HepG2 (cell line): ENCODE measurements around the gene KATNB1. TPM values are rescaled to one million over a fixed set of nuclear protein-coding genes. Genes with fewer than 3 reads are reported as not detected.
A peak's percentile ranks its signal among the peaks of the same experiment; 100 is the strongest.

Experiments
- EED ChIP-seq: sonication (generic); formaldehyde crosslinking; IDR thresholded peaks from 2 replicates; pipeline ENCODE4 v1.5.0; 2020; ENCODE audit warnings: mild to moderate bottlenecking, missing genetic modification reagents
- HDAC6 ChIP-seq: fragments of 200-600 bp; sonication (generic); IDR thresholded peaks from 2 replicates; pipeline ENCODE4 v1.7.0; 2017; ENCODE audit warnings: mild to moderate bottlenecking, antibody characterized with exemption, low read length, low read depth
- HNF4A ChIP-seq: sonication (generic); formaldehyde crosslinking; IDR thresholded peaks from 2 replicates; pipeline ENCODE4 v1.4.0; 2020; ENCODE audit warnings: missing genetic modification reagents
- NONO ChIP-seq, 2 experiments: fragments of 450-650 bp in 1 of 2; sonication (generic) in 1 of 2; formaldehyde crosslinking in 1 of 2; IDR thresholded peaks in 1 of 2; conservative IDR thresholded peaks in 1 of 2; 2 replicates each; pipeline versions ENCODE4 v1.6.1 to v1.8.0; 2017 to 2022; ENCODE audit warnings: mild to moderate bottlenecking in 1 of 2, missing genetic modification reagents in 1 of 2, moderate library complexity in 1 of 2
- NR2F2 ChIP-seq: IDR thresholded peaks from 2 replicates; pipeline ENCODE4 v1.6.1; 2012; ENCODE audit warnings: low read depth, inconsistent platforms, borderline replicate concordance
- PCBP1 ChIP-seq: fragments of 200-400 bp; formaldehyde crosslinking; IDR thresholded peaks from 2 replicates; pipeline ENCODE4 v1.6.1; 2017; ENCODE audit warnings: mild to moderate bottlenecking, low read depth, low read length, borderline replicate concordance
- RARG ChIP-seq: sonication (generic); formaldehyde crosslinking; IDR thresholded peaks from 2 replicates; pipeline ENCODE4 v1.4.0; 2020; ENCODE audit warnings: low read depth, mild to moderate bottlenecking, missing genetic modification reagents
- SIX1 ChIP-seq: sonication (generic); formaldehyde crosslinking; IDR thresholded peaks from 2 replicates; pipeline ENCODE4 v1.4.0; 2020; ENCODE audit warnings: missing genetic modification reagents, borderline replicate concordance
- SSRP1 ChIP-seq: IDR thresholded peaks from 2 replicates; pipeline ENCODE4 v1.6.1; 2016; ENCODE audit warnings: control low read depth
- TEAD2 ChIP-seq: sonication (generic); formaldehyde crosslinking; IDR thresholded peaks from 2 replicates; pipeline ENCODE4 v1.9.0; 2021; ENCODE audit warnings: missing genetic modification reagents
- ZHX1 ChIP-seq: sonication (generic); formaldehyde crosslinking; IDR thresholded peaks from 2 replicates; pipeline ENCODE4 v1.8.1; 2022; ENCODE audit warnings: low read depth, mild to moderate bottlenecking, missing genetic modification reagents
- ZNF121 ChIP-seq: sonication (generic); formaldehyde crosslinking; IDR thresholded peaks from 2 replicates; pipeline ENCODE4 v1.5.0; 2020; ENCODE audit warnings: mild to moderate bottlenecking, missing genetic modification reagents
- ZNF343 ChIP-seq: sonication (generic); formaldehyde crosslinking; IDR thresholded peaks from 2 replicates; pipeline ENCODE4 v1.4.0; 2020; ENCODE audit warnings: mild to moderate bottlenecking, missing genetic modification reagents
- ZNF441 ChIP-seq: sonication (generic); formaldehyde crosslinking; IDR thresholded peaks from 2 replicates; pipeline ENCODE4 v1.7.0; 2021; ENCODE audit warnings: missing genetic modification reagents, borderline replicate concordance
- ZNF546 ChIP-seq: sonication (generic); formaldehyde crosslinking; conservative IDR thresholded peaks from 2 replicates; pipeline ENCODE4 v1.8.1; 2023; ENCODE audit warnings: mild to moderate bottlenecking, missing genetic modification reagents
- ZNF564 ChIP-seq: sonication (generic); formaldehyde crosslinking; IDR thresholded peaks from 2 replicates; pipeline ENCODE4 v1.8.1; 2023; ENCODE audit warnings: mild to moderate bottlenecking, missing genetic modification reagents
- ZNF646 ChIP-seq: sonication (generic); formaldehyde crosslinking; IDR thresholded peaks from 2 replicates; pipeline ENCODE4 v1.9.0; 2021; ENCODE audit warnings: mild to moderate bottlenecking, missing genetic modification reagents
- ZNF691 ChIP-seq: sonication (generic); formaldehyde crosslinking; IDR thresholded peaks from 2 replicates; pipeline ENCODE4 v1.4.0; 2020; ENCODE audit warnings: missing genetic modification reagents, low read depth, mild to moderate bottlenecking, borderline replicate concordance
- polyA plus RNA-seq, 8 experiments: library from polyadenylated mRNA; depleted of rRNA in 3 of 8; stranded (reverse) in 7 of 8; unstranded in 1 of 8; fragments of >200 nt; fragmentation: Illumina TruSeq in 4 of 8; extraction: Trizol in 4 of 8; gene quantifications; 2 replicates each; pipeline versions ENCODE4 v1.2.1 to v1.2.3, GENCODE V29; 2011 to 2016; ENCODE audit warnings: low read depth in 4 of 8, missing spikeins in 1 of 8, mixed read lengths in 1 of 8; ENCODE audit not compliant: insufficient read depth in 1 of 8
- total RNA-seq, 5 experiments: library from RNA; depleted of rRNA; stranded (reverse); fragments of >200 nt; fragmentation: Illumina TruSeq; extraction: Trizol; gene quantifications; 2 replicates each; pipeline ENCODE4 v1.2.3, GENCODE V29; 2016; ENCODE audit warnings: low read depth in 1 of 5

KATNB1 gene
- total and polyA plus RNA-seq, 2 of the 13 experiments (the other 11 are each of a cell fraction or from before 2014, with no cell fraction given), result 31.5 to 43.5 TPM

GRCh38 chr16:57704011-57704904 is 31.3 kb upstream of the KATNB1 start (continued):
- TF ChIP-seq NONO (IDR thresholded peaks at IDR 0.05), result no peak
- peak; percentile 51; the same call in 1 of the 2 replicates for TF ChIP-seq NONO (CRISPR knock-in tag; conservative IDR thresholded peaks at IDR 0.05)
- TF ChIP-seq ZNF546 (CRISPR knock-in tag), result no peak
- TF ChIP-seq HNF4A (CRISPR knock-in tag), result peak; percentile 71
- TF ChIP-seq PCBP1, result no peak
- peak; percentile 84; the same call in 1 of the 2 replicates for TF ChIP-seq ZNF691 (CRISPR knock-in tag)
- TF ChIP-seq ZNF343 (CRISPR knock-in tag), result 0 out of 2 replicates have a peak, but pooled peaks have one; percentile 71
- peak; percentile 43; the same call in 1 of the 2 replicates for TF ChIP-seq ZHX1 (CRISPR knock-in tag)
- TF ChIP-seq SIX1 (CRISPR knock-in tag), result peak; percentile 27; the same call in 1 of the 2 replicates
- peak; percentile 67; the same call in 1 of the 2 replicates for TF ChIP-seq ZNF441 (CRISPR knock-in tag)
- 0 out of 2 replicates have a peak, but pooled peaks have one; percentile 14 for TF ChIP-seq NR2F2
- 0 out of 2 replicates have a peak, but pooled peaks have one; percentile 20 for TF ChIP-seq ZNF121 (CRISPR knock-in tag)
- TF ChIP-seq TEAD2, result no peak
- no peak for TF ChIP-seq HDAC6
- no peak for TF ChIP-seq ZNF564 (CRISPR knock-in tag)
- TF ChIP-seq SSRP1 (CRISPR knock-in tag), result peak; percentile 81; the same call in 1 of the 2 replicates
- TF ChIP-seq EED (CRISPR knock-in tag), result no peak
- TF ChIP-seq RARG, result no peak
- TF ChIP-seq ZNF646 (CRISPR knock-in tag), result peak; percentile 76; the same call in 1 of the 2 replicates
